ENCODE measurements around the gene STC2. TPM values are rescaled to one million over a fixed set of nuclear protein-coding genes. Genes with fewer than 3 reads are reported as not detected.

Gene STC2
- total RNA-seq, 1 donor from 2014 or later, result 12.1 TPM

DNA sequence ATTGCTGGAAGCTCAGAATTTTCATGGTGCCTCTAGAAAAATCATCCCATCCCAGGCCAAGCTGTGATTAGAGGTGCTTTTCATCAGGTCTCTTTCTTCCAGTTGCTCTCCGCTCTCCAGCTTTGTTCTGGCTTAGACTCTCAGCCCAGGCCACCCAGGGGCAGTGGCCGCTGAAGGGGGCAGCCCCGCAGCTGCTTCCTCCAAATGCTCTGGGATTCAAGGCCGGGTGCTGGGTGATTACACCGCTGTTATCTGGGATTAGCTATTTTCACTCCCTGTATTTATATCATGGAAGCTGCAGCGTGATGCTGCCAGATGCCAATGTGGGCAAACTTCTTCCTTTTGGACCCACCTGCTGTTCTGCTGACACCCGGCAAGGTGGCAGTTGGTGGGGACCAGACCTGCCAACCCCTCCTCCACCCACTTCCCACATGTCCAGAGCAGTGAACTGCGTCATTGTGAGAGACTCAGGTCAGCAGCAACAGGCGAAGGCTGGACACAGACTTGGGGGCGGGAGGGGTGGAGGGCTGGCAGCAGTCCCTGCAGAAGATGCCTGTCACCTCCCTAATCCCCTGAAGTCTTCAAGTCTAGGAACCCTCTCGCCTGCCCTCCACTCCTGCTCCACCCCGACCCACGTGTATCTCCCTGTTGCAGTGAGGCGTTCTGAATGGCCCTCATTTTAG, 59.3 kb downstream of the STC2 start:
- DNase-seq (ENCODE audit: low read depth in 2 of 2), result no peak

GRCh38 chr5:173265433-173265832, 62.8 kb downstream of the STC2 start:
- DNase-seq (ENCODE audit: low read depth in 2 of 2), result no peak

Other genes with a start within 250 kb of the STC2 start
- 13.5 and 13.7 TPM in 2 replicates for gene BNIP1, start 183.9 kb downstream of the STC2 start, total RNA-seq
- gene NKX2-5, start 93.2 kb downstream of the STC2 start, total RNA-seq, result under 0.01 TPM in 1 of 2 replicates, not detected in the other

Data from dermis microvascular lymphatic vessel endothelial cell (primary cell).